HepG2 (cell line): ENCODE results near the gene MACROD2. TPM values are rescaled to one million over a fixed set of nuclear protein-coding genes. Genes with fewer than 3 reads are reported as not detected.

Experiments used
- DMAP1 ChIP-seq: IDR thresholded peaks from 2 replicates; pipeline ENCODE4 v1.6.1; 2016
- DNMT1 ChIP-seq: sonication (generic); formaldehyde crosslinking; IDR thresholded peaks from 2 replicates; pipeline ENCODE4 v1.5.1; 2020; ENCODE audit warnings: mild to moderate bottlenecking, missing genetic modification reagents
- ELF3 ChIP-seq: IDR thresholded peaks from 2 replicates; pipeline ENCODE4 v1.6.1; 2016; ENCODE audit warnings: missing genetic modification reagents, missing compliant biosample characterization
- GATAD1 ChIP-seq: IDR thresholded peaks from 2 replicates; pipeline ENCODE4 v1.6.1; 2016; ENCODE audit warnings: missing genetic modification reagents, missing compliant biosample characterization
- MATR3 ChIP-seq: sonication (generic); formaldehyde crosslinking; IDR thresholded peaks from 2 replicates; pipeline ENCODE4 v1.4.0; 2020; ENCODE audit warnings: missing genetic modification reagents
- NCOA2 ChIP-seq: sonication (generic); formaldehyde crosslinking; IDR thresholded peaks from 2 replicates; pipeline ENCODE4 v1.8.0; 2022; ENCODE audit warnings: inconsistent platforms
- NFKB2 ChIP-seq: sonication (generic); formaldehyde crosslinking; IDR thresholded peaks from 2 replicates; pipeline ENCODE4 v1.4.0; 2020; ENCODE audit warnings: missing genetic modification reagents, borderline replicate concordance
- POLR2A ChIP-seq, 2 experiments: IDR thresholded peaks; 2 replicates each; pipeline ENCODE4 v1.6.1; 2011; ENCODE audit warnings: low read depth in 2 of 2, low read length in 2 of 2, mild to moderate bottlenecking in 1 of 2, moderate library complexity in 1 of 2; ENCODE audit not compliant: insufficient read depth in 1 of 2
- POLR2AphosphoS2 ChIP-seq: IDR thresholded peaks from 2 replicates; pipeline ENCODE4 v1.6.1; 2011; ENCODE audit warnings: low read depth, low read length, improper control_type of control experiment
- REL ChIP-seq: sonication (generic); formaldehyde crosslinking; conservative IDR thresholded peaks from 2 replicates; pipeline ENCODE4 v1.8.0; 2022; ENCODE audit warnings: mild to moderate bottlenecking, missing genetic modification reagents, moderate library complexity
- SOX6 ChIP-seq, 2 experiments: fragments of 450-650 bp in 1 of 2; sonication (generic) in 1 of 2; formaldehyde crosslinking in 1 of 2; IDR thresholded peaks; 2 replicates each; pipeline versions ENCODE4 v1.4.0 to v1.6.1; 2017 to 2020; ENCODE audit warnings: antibody characterized with exemption in 1 of 2, mild to moderate bottlenecking in 1 of 2, missing genetic modification reagents in 1 of 2
- STAT5B ChIP-seq: sonication (generic); formaldehyde crosslinking; IDR thresholded peaks from 2 replicates; pipeline ENCODE4 v1.4.0; 2020; ENCODE audit warnings: missing genetic modification reagents
- TCF7 ChIP-seq: sonication (generic); IDR thresholded peaks from 2 replicates; pipeline ENCODE4 v1.6.1; 2016; ENCODE audit warnings: antibody characterized with exemption, low read depth
- XRCC5 ChIP-seq: fragments of 200-400 bp; formaldehyde crosslinking; optimal IDR thresholded peaks from 2 replicates; pipeline ENCODE3; 2017; ENCODE audit warnings: mild to moderate bottlenecking, low read length
- ZFY ChIP-seq: sonication (generic); formaldehyde crosslinking; IDR thresholded peaks from 2 replicates; pipeline ENCODE4 v1.4.0; 2020; ENCODE audit warnings: missing genetic modification reagents
- ZNF446 ChIP-seq: sonication (generic); formaldehyde crosslinking; IDR thresholded peaks from 2 replicates; pipeline ENCODE4 v1.5.0; 2020; ENCODE audit warnings: mild to moderate bottlenecking, missing genetic modification reagents
- ZNF562 ChIP-seq: sonication (generic); formaldehyde crosslinking; IDR thresholded peaks from 2 replicates; pipeline ENCODE4 v1.8.0; 2022; ENCODE audit warnings: missing genetic modification reagents, borderline replicate concordance
- ZNF614 ChIP-seq: IDR thresholded peaks from 2 replicates; pipeline ENCODE4 v1.6.1; 2018; ENCODE audit warnings: missing biosample characterization, missing genetic modification reagents, inconsistent platforms, borderline replicate concordance
- ZNF615 ChIP-seq: sonication (generic); formaldehyde crosslinking; IDR thresholded peaks from 2 replicates; pipeline ENCODE4 v1.5.0; 2020; ENCODE audit warnings: mild to moderate bottlenecking, missing genetic modification reagents, borderline replicate concordance
- polyA plus RNA-seq, 8 experiments: library from polyadenylated mRNA; depleted of rRNA in 3 of 8; stranded (reverse) in 7 of 8; unstranded in 1 of 8; fragments of >200 nt; fragmentation: Illumina TruSeq in 4 of 8; extraction: Trizol in 4 of 8; gene quantifications; 2 replicates each; pipeline versions ENCODE4 v1.2.1 to v1.2.3, GENCODE V29; 2011 to 2016; ENCODE audit warnings: low read depth in 4 of 8, missing spikeins in 1 of 8, mixed read lengths in 1 of 8; ENCODE audit not compliant: insufficient read depth in 1 of 8
- total RNA-seq, 5 experiments: library from RNA; depleted of rRNA; stranded (reverse); fragments of >200 nt; fragmentation: Illumina TruSeq; extraction: Trizol; gene quantifications; 2 replicates each; pipeline ENCODE4 v1.2.3, GENCODE V29; 2016; ENCODE audit warnings: low read depth in 1 of 5
- TF ChIP-seq, protein P1 (sequence below): sonication (generic); formaldehyde crosslinking; IDR thresholded peaks from 2 replicates; pipeline ENCODE4 v1.5.0; 2020; ENCODE audit warnings: mild to moderate bottlenecking, missing genetic modification reagents
- TF ChIP-seq, protein P2 (sequence below): sonication (generic); formaldehyde crosslinking; IDR thresholded peaks from 2 replicates; pipeline ENCODE4 v1.8.1; 2022; ENCODE audit warnings: low read depth, mild to moderate bottlenecking, missing genetic modification reagents
- TF ChIP-seq, protein P3 (sequence below): sonication (generic); formaldehyde crosslinking; IDR thresholded peaks from 2 replicates; pipeline ENCODE4 v1.9.0; 2022; ENCODE audit warnings: missing genetic modification reagents, mild to moderate bottlenecking, borderline replicate concordance
- TF ChIP-seq, protein P4 (sequence below): IDR thresholded peaks from 2 replicates; pipeline ENCODE4 v1.6.1; 2016; ENCODE audit warnings: missing genetic modification reagents, missing compliant biosample characterization

The MACROD2 gene
- total and polyA plus RNA-seq, 2 of the 13 experiments (the other 11 are each of a cell fraction or from before 2014, with no cell fraction given), result 0.13 to 0.51 TPM

DNA sequence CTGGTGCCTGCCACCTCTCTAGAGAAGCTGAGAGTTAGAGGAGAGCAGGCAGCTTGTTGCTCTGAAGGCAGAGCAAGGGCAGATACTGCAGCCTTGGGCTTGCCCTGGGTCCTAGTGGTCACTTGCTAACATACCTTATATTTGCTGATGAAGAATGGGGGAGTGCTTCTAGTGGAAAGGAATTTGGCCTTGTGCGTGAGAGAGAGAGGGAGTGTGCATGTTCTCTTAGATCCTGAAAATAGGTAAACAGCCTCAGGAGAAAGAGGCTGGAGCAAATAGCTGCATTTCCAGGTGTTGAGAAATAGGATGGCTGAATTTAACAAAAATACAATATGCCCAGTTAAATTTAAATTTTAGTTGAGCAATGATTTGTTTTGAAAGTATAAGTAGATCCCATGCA, 1066.6 kb downstream of the MACROD2 start (continued):
- TF ChIP-seq ZNF615 (CRISPR knock-in tag) (peak; percentile 77; the same call in 1 of the 2 replicates), GATAD1 (CRISPR knock-in tag) (peak; percentile 65), MATR3 (CRISPR knock-in tag) (no peak), SOX6 (IDR thresholded peaks at IDR 0.05) (no peak), SOX6 (CRISPR knock-in tag; IDR thresholded peaks at IDR 0.05) (peak; percentile 94), POLR2AphosphoS2 (no peak), POLR2A (IDR thresholded peaks at IDR 0.05; ENCODE audit: insufficient read depth in 1 of 2, low read depth in 2 of 2, low read length in 2 of 2) (peak; percentile 22 to 26; a peak in 1 of 4 replicates), NFKB2 (no peak), STAT5B (CRISPR knock-in tag) (no peak), ELF3 (CRISPR knock-in tag) (peak; percentile 86; the same call in 1 of the 2 replicates), ZFY (CRISPR knock-in tag) (peak; percentile 29; the same call in 1 of the 2 replicates), XRCC5 (peak; percentile 78), ZNF562 (CRISPR knock-in tag) (no peak), TCF7 (peak; percentile 92), ZNF614 (CRISPR knock-in tag) (peak; percentile 96), DMAP1 (CRISPR knock-in tag) (peak; percentile 67), DNMT1 (CRISPR knock-in tag) (no peak), NCOA2 (CRISPR knock-in tag) (peak; percentile 97), REL (no peak), ZNF446 (no peak)
- TF ChIP-seq, protein P1, sequence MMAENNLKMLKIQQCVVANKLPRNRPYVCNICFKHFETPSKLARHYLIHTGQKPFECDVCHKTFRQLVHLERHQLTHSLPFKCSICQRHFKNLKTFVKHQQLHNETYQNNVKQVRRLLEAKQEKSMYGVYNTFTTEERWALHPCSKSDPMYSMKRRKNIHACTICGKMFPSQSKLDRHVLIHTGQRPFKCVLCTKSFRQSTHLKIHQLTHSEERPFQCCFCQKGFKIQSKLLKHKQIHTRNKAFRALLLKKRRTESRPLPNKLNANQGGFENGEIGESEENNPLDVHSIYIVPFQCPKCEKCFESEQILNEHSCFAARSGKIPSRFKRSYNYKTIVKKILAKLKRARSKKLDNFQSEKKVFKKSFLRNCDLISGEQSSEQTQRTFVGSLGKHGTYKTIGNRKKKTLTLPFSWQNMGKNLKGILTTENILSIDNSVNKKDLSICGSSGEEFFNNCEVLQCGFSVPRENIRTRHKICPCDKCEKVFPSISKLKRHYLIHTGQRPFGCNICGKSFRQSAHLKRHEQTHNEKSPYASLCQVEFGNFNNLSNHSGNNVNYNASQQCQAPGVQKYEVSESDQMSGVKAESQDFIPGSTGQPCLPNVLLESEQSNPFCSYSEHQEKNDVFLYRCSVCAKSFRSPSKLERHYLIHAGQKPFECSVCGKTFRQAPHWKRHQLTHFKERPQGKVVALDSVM (CRISPR knock-in tag), result 0 out of 2 replicates have a peak, but pooled peaks have one; percentile 45
- TF ChIP-seq, protein P2, sequence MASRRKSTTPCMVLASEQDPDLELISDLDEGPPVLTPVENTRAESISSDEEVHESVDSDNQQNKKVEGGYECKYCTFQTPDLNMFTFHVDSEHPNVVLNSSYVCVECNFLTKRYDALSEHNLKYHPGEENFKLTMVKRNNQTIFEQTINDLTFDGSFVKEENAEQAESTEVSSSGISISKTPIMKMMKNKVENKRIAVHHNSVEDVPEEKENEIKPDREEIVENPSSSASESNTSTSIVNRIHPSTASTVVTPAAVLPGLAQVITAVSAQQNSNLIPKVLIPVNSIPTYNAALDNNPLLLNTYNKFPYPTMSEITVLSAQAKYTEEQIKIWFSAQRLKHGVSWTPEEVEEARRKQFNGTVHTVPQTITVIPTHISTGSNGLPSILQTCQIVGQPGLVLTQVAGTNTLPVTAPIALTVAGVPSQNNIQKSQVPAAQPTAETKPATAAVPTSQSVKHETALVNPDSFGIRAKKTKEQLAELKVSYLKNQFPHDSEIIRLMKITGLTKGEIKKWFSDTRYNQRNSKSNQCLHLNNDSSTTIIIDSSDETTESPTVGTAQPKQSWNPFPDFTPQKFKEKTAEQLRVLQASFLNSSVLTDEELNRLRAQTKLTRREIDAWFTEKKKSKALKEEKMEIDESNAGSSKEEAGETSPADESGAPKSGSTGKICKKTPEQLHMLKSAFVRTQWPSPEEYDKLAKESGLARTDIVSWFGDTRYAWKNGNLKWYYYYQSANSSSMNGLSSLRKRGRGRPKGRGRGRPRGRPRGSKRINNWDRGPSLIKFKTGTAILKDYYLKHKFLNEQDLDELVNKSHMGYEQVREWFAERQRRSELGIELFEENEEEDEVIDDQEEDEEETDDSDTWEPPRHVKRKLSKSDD (CRISPR knock-in tag), result 0 out of 2 replicates have a peak, but pooled peaks have one; percentile 78
- TF ChIP-seq, protein P3, sequence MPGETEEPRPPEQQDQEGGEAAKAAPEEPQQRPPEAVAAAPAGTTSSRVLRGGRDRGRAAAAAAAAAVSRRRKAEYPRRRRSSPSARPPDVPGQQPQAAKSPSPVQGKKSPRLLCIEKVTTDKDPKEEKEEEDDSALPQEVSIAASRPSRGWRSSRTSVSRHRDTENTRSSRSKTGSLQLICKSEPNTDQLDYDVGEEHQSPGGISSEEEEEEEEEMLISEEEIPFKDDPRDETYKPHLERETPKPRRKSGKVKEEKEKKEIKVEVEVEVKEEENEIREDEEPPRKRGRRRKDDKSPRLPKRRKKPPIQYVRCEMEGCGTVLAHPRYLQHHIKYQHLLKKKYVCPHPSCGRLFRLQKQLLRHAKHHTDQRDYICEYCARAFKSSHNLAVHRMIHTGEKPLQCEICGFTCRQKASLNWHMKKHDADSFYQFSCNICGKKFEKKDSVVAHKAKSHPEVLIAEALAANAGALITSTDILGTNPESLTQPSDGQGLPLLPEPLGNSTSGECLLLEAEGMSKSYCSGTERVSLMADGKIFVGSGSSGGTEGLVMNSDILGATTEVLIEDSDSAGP (CRISPR knock-in tag), result no peak; the same call in 1 of the 2 replicates
- TF ChIP-seq, protein P4, sequence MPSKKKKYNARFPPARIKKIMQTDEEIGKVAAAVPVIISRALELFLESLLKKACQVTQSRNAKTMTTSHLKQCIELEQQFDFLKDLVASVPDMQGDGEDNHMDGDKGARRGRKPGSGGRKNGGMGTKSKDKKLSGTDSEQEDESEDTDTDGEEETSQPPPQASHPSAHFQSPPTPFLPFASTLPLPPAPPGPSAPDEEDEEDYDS (CRISPR knock-in tag), result peak; percentile 81; the same call in 1 of the 2 replicates
